HEK293 (cell line): ENCODE measurements around the gene UNC13A.

Experiments
- BCL11A ChIP-seq: fragments of 450-650 bp; formaldehyde crosslinking; IDR thresholded peaks from 2 replicates; pipeline ENCODE4 v1.5.1; 2016; ENCODE audit warnings: low read depth, missing biosample characterization, missing genetic modification characterization
- FEZF1 ChIP-seq: fragments of 450-650 bp; formaldehyde crosslinking; IDR thresholded peaks from 2 replicates; pipeline ENCODE4 v1.5.1; 2016; ENCODE audit warnings: missing biosample characterization, missing genetic modification characterization
- GLI2 ChIP-seq: fragments of 450-650 bp; formaldehyde crosslinking; IDR thresholded peaks from 2 replicates; pipeline ENCODE4; 2017; ENCODE audit warnings: missing biosample characterization, missing genetic modification characterization, low read depth, borderline replicate concordance
- IKZF3 ChIP-seq: fragments of 450-650 bp; IDR thresholded peaks from 2 replicates; pipeline ENCODE4 v1.5.0; 2018; ENCODE audit warnings: missing biosample characterization, mild to moderate bottlenecking, missing genetic modification characterization, moderate library complexity
- PRDM1 ChIP-seq: fragments of 450-650 bp; formaldehyde crosslinking; IDR thresholded peaks from 2 replicates; pipeline ENCODE4; 2016; ENCODE audit warnings: missing biosample characterization, missing genetic modification characterization
- ZBTB1 ChIP-seq: fragments of 450-650 bp; formaldehyde crosslinking; IDR thresholded peaks from 2 replicates; pipeline ENCODE4 v1.5.1; 2016; ENCODE audit warnings: missing biosample characterization, missing genetic modification characterization
- ZEB2 ChIP-seq: fragments of 450-650 bp; formaldehyde crosslinking; IDR thresholded peaks from 2 replicates; pipeline ENCODE4 v1.5.1; 2016; ENCODE audit warnings: missing biosample characterization, missing genetic modification characterization
- ZIC2 ChIP-seq: fragments of 450-650 bp; formaldehyde crosslinking; IDR thresholded peaks from 2 replicates; pipeline ENCODE4 v1.5.1; 2016; ENCODE audit warnings: missing biosample characterization, missing genetic modification characterization
- ZNF133 ChIP-seq: fragments of 450-650 bp; formaldehyde crosslinking; IDR thresholded peaks from 2 replicates; pipeline ENCODE4 v1.5.1; 2016; ENCODE audit warnings: missing biosample characterization, missing genetic modification characterization
- ZNF155 ChIP-seq: fragments of 450-650 bp; formaldehyde crosslinking; IDR thresholded peaks from 2 replicates; pipeline ENCODE4 v1.5.1; 2016; ENCODE audit warnings: missing biosample characterization, missing genetic modification characterization
- ZNF157 ChIP-seq: fragments of 450-650 bp; formaldehyde crosslinking; IDR thresholded peaks from 2 replicates; pipeline ENCODE4 v1.5.1; 2016; ENCODE audit warnings: missing biosample characterization, missing genetic modification characterization
- ZNF169 ChIP-seq: fragments of 450-650 bp; formaldehyde crosslinking; IDR thresholded peaks from 2 replicates; pipeline ENCODE4 v1.5.1; 2016; ENCODE audit warnings: missing biosample characterization, missing genetic modification characterization
- ZNF274 ChIP-seq, 2 experiments: fragments of 200-500 bp in 1 of 2; fragments of 450-650 bp in 1 of 2; sonication (Bioruptor generic) in 1 of 2; formaldehyde crosslinking in 1 of 2; IDR thresholded peaks; 2 replicates each; pipeline versions ENCODE4 v1.5.1 to v1.6.1; 2014 to 2016; ENCODE audit warnings: borderline replicate concordance in 1 of 2, inconsistent platforms in 1 of 2, low read length in 1 of 2, missing biosample characterization in 1 of 2, missing genetic modification characterization in 1 of 2
- ZNF341 ChIP-seq: fragments of 450-650 bp; formaldehyde crosslinking; IDR thresholded peaks from 2 replicates; pipeline ENCODE4; 2016; ENCODE audit warnings: low read depth, missing biosample characterization, missing genetic modification characterization
- ZNF37A ChIP-seq: fragments of 450-650 bp; IDR thresholded peaks from 2 replicates; pipeline ENCODE4 v1.5.1; 2018; ENCODE audit warnings: missing biosample characterization, missing genetic modification characterization
- ZNF404 ChIP-seq: fragments of 450-650 bp; formaldehyde crosslinking; IDR thresholded peaks from 2 replicates; pipeline ENCODE4 v1.5.1; 2017; ENCODE audit warnings: missing biosample characterization, missing genetic modification characterization
- ZNF416 ChIP-seq: fragments of 450-650 bp; formaldehyde crosslinking; IDR thresholded peaks from 2 replicates; pipeline ENCODE4 v1.5.1; 2016; ENCODE audit warnings: missing biosample characterization, missing genetic modification characterization
- ZNF423 ChIP-seq: fragments of 450-650 bp; formaldehyde crosslinking; IDR thresholded peaks from 2 replicates; pipeline ENCODE4 v1.5.1; 2016; ENCODE audit warnings: missing biosample characterization, missing genetic modification characterization
- ZNF660 ChIP-seq: fragments of 450-650 bp; IDR thresholded peaks from 2 replicates; pipeline ENCODE4 v1.5.1; 2018; ENCODE audit warnings: missing biosample characterization, mild to moderate bottlenecking, missing genetic modification characterization
- ZNF677 ChIP-seq: fragments of 450-650 bp; IDR thresholded peaks from 2 replicates; pipeline ENCODE4 v1.5.0; 2018; ENCODE audit warnings: missing biosample characterization, mild to moderate bottlenecking, missing genetic modification characterization, moderate library complexity
- ZNF785 ChIP-seq: fragments of 450-650 bp; formaldehyde crosslinking; IDR thresholded peaks from 2 replicates; pipeline ENCODE4 v1.5.1; 2016; ENCODE audit warnings: missing biosample characterization, missing genetic modification characterization
- ZNF791 ChIP-seq: fragments of 450-650 bp; formaldehyde crosslinking; IDR thresholded peaks from 2 replicates; pipeline ENCODE4 v1.5.1; 2016; ENCODE audit warnings: missing biosample characterization, missing genetic modification characterization
- TF ChIP-seq, protein P1 (sequence below): fragments of 450-650 bp; formaldehyde crosslinking; IDR thresholded peaks from 2 replicates; pipeline ENCODE4 v1.5.1; 2017; ENCODE audit warnings: missing biosample characterization, missing genetic modification characterization
- TF ChIP-seq, protein P2 (sequence below): fragments of 450-650 bp; formaldehyde crosslinking; IDR thresholded peaks from 2 replicates; pipeline ENCODE4 v1.5.0; 2017; ENCODE audit warnings: missing biosample characterization, missing genetic modification characterization, borderline replicate concordance
- TF ChIP-seq, protein P3 (sequence below): fragments of 450-650 bp; formaldehyde crosslinking; IDR thresholded peaks from 2 replicates; pipeline ENCODE4 v1.5.1; 2016; ENCODE audit warnings: missing biosample characterization, missing genetic modification characterization, low read depth
- TF ChIP-seq, protein P4 (sequence below): fragments of 450-650 bp; formaldehyde crosslinking; IDR thresholded peaks from 2 replicates; pipeline ENCODE4 v1.5.1; 2016; ENCODE audit warnings: missing biosample characterization, missing genetic modification characterization, borderline replicate concordance
- TF ChIP-seq, protein P5 (sequence below): fragments of 450-650 bp; formaldehyde crosslinking; IDR thresholded peaks from 2 replicates; pipeline ENCODE4 v1.5.1; 2016; ENCODE audit warnings: missing biosample characterization, missing genetic modification characterization

UNC13A gene

DNA sequence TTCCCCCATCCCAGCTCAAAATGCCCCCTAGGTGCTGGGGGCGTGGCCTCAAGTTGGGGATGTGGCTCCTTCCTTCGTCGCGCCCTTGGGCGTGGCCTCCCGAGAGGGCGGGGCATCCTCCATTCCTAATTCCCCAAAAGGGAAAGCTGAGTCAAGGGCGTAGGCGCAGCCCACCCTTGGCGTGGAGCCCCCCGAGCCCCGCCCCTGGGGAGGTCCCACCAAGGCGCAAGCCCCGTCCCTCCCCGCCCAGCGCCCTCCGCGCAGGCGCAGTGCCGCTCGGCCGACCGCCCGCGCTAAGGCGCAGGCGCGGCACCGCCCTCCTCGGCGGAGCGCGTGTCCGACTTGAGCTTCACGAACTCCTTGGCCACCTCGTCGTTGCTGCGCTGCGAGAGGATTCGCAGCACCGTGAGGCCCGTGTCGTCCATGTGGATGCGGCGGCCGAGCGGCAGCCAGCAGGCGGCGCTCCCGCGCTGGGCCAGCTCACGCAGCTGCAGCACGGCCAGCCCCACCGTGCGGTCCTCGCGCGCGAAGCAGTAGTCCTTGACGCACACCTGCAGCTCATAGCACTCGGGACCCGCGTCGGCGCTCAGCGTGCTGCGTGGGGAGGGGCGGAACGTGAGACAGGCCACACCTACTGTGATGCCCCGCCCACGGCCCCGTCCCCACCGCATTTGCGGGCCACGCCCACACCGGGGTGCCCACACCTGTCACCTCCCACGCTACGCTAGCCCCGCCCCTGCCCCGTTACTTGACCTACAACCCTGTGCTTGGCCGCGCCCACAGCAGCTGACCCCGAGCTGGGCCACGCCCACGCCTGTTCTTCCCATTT, 82.2 kb downstream of the UNC13A start (continued):
- TF ChIP-seq ZNF404 (tag by site-specific recombination) (no peak), FEZF1 (tag by site-specific recombination) (no peak), ZNF791 (tag by site-specific recombination) (no peak), ZNF677 (tag by site-specific recombination) (no peak), ZNF423 (tag by site-specific recombination) (no peak), ZNF341 (tag by site-specific recombination) (no peak), PRDM1 (no peak), BCL11A (tag by site-specific recombination) (peak; percentile 82; the same call in 1 of the 2 replicates), ZNF169 (tag by site-specific recombination) (no peak), ZBTB1 (tag by site-specific recombination) (0 out of 2 replicates have a peak, but pooled peaks have one; percentile 70), ZNF660 (tag by site-specific recombination) (peak; percentile 79), ZNF37A (tag by site-specific recombination) (no peak), IKZF3 (peak; percentile 86), ZEB2 (peak; percentile 99), ZNF157 (tag by site-specific recombination) (no peak), ZNF155 (no peak), ZNF133 (tag by site-specific recombination) (no peak), ZIC2 (peak; percentile 76), ZNF785 (tag by site-specific recombination) (peak; percentile 80), GLI2 (no peak), ZNF274 (IDR thresholded peaks at IDR 0.05; ENCODE audit: low read length) (no peak), ZNF274 (tag by site-specific recombination; IDR thresholded peaks at IDR 0.05; ENCODE audit: borderline replicate concordance) (no peak), ZNF416 (tag by site-specific recombination) (no peak)
- TF ChIP-seq, protein P1, sequence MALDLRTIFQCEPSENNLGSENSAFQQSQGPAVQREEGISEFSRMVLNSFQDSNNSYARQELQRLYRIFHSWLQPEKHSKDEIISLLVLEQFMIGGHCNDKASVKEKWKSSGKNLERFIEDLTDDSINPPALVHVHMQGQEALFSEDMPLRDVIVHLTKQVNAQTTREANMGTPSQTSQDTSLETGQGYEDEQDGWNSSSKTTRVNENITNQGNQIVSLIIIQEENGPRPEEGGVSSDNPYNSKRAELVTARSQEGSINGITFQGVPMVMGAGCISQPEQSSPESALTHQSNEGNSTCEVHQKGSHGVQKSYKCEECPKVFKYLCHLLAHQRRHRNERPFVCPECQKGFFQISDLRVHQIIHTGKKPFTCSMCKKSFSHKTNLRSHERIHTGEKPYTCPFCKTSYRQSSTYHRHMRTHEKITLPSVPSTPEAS: no peak
- TF ChIP-seq, protein P2, sequence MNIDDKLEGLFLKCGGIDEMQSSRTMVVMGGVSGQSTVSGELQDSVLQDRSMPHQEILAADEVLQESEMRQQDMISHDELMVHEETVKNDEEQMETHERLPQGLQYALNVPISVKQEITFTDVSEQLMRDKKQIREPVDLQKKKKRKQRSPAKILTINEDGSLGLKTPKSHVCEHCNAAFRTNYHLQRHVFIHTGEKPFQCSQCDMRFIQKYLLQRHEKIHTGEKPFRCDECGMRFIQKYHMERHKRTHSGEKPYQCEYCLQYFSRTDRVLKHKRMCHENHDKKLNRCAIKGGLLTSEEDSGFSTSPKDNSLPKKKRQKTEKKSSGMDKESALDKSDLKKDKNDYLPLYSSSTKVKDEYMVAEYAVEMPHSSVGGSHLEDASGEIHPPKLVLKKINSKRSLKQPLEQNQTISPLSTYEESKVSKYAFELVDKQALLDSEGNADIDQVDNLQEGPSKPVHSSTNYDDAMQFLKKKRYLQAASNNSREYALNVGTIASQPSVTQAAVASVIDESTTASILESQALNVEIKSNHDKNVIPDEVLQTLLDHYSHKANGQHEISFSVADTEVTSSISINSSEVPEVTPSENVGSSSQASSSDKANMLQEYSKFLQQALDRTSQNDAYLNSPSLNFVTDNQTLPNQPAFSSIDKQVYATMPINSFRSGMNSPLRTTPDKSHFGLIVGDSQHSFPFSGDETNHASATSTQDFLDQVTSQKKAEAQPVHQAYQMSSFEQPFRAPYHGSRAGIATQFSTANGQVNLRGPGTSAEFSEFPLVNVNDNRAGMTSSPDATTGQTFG (tag by site-specific recombination): no peak
- TF ChIP-seq, protein P3, sequence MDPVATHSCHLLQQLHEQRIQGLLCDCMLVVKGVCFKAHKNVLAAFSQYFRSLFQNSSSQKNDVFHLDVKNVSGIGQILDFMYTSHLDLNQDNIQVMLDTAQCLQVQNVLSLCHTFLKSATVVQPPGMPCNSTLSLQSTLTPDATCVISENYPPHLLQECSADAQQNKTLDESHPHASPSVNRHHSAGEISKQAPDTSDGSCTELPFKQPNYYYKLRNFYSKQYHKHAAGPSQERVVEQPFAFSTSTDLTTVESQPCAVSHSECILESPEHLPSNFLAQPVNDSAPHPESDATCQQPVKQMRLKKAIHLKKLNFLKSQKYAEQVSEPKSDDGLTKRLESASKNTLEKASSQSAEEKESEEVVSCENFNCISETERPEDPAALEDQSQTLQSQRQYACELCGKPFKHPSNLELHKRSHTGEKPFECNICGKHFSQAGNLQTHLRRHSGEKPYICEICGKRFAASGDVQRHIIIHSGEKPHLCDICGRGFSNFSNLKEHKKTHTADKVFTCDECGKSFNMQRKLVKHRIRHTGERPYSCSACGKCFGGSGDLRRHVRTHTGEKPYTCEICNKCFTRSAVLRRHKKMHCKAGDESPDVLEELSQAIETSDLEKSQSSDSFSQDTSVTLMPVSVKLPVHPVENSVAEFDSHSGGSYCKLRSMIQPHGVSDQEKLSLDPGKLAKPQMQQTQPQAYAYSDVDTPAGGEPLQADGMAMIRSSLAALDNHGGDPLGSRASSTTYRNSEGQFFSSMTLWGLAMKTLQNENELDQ (tag by site-specific recombination): no peak
- TF ChIP-seq, protein P4, sequence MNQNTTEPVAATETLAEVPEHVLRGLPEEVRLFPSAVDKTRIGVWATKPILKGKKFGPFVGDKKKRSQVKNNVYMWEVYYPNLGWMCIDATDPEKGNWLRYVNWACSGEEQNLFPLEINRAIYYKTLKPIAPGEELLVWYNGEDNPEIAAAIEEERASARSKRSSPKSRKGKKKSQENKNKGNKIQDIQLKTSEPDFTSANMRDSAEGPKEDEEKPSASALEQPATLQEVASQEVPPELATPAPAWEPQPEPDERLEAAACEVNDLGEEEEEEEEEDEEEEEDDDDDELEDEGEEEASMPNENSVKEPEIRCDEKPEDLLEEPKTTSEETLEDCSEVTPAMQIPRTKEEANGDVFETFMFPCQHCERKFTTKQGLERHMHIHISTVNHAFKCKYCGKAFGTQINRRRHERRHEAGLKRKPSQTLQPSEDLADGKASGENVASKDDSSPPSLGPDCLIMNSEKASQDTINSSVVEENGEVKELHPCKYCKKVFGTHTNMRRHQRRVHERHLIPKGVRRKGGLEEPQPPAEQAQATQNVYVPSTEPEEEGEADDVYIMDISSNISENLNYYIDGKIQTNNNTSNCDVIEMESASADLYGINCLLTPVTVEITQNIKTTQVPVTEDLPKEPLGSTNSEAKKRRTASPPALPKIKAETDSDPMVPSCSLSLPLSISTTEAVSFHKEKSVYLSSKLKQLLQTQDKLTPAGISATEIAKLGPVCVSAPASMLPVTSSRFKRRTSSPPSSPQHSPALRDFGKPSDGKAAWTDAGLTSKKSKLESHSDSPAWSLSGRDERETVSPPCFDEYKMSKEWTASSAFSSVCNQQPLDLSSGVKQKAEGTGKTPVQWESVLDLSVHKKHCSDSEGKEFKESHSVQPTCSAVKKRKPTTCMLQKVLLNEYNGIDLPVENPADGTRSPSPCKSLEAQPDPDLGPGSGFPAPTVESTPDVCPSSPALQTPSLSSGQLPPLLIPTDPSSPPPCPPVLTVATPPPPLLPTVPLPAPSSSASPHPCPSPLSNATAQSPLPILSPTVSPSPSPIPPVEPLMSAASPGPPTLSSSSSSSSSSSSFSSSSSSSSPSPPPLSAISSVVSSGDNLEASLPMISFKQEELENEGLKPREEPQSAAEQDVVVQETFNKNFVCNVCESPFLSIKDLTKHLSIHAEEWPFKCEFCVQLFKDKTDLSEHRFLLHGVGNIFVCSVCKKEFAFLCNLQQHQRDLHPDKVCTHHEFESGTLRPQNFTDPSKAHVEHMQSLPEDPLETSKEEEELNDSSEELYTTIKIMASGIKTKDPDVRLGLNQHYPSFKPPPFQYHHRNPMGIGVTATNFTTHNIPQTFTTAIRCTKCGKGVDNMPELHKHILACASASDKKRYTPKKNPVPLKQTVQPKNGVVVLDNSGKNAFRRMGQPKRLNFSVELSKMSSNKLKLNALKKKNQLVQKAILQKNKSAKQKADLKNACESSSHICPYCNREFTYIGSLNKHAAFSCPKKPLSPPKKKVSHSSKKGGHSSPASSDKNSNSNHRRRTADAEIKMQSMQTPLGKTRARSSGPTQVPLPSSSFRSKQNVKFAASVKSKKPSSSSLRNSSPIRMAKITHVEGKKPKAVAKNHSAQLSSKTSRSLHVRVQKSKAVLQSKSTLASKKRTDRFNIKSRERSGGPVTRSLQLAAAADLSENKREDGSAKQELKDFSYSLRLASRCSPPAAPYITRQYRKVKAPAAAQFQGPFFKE (tag by site-specific recombination): no peak
- TF ChIP-seq, protein P5, sequence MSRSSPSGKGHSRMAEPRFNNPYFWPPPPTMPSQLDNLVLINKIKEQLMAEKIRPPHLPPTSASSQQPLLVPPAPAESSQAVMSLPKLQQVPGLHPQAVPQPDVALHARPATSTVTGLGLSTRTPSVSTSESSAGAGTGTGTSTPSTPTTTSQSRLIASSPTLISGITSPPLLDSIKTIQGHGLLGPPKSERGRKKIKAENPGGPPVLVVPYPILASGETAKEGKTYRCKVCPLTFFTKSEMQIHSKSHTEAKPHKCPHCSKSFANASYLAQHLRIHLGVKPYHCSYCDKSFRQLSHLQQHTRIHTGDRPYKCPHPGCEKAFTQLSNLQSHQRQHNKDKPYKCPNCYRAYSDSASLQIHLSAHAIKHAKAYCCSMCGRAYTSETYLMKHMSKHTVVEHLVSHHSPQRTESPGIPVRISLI: no peak
